ENCODE data around the gene ARPC1B.
A peak's percentile ranks its signal among the peaks of the same experiment; 100 is the strongest.
"Not testable (repeated sequence)": the region's sequence is repeated elsewhere in the genome, so short reads cannot be mapped to it uniquely, and the experiment has no call there.

The ARPC1B gene

GRCh38 chr7:99410635-99411034 is 36.1 kb downstream of the ARPC1B start:
- no peak for DNase-seq

- not testable (repeated sequence) for DNase-seq
Observed at GRCh38 chr7:99415513-99416127, 41.1 kb downstream of the ARPC1B start.

GRCh38 chr7:99418260-99418659 is 43.7 kb downstream of the ARPC1B start:
- DNase-seq: no peak

- no peak for DNase-seq
Observed at GRCh38 chr7:99419323-99420021, 44.9 kb downstream of the ARPC1B start.

- DNase-seq: no peak
Observed at GRCh38 chr7:99420213-99420612, 45.7 kb downstream of the ARPC1B start.

- DNase-seq: no peak
Observed at GRCh38 chr7:99420986-99421385, 46.5 kb downstream of the ARPC1B start.

- DNase-seq: no peak
Observed at GRCh38 chr7:99422186-99422585, 47.7 kb downstream of the ARPC1B start.

- DNase-seq: no peak
Observed at GRCh38 chr7:99422625-99423024, 48.1 kb downstream of the ARPC1B start.

- DNase-seq: no peak
Observed at GRCh38 chr7:99424932-99425730, 50.6 kb downstream of the ARPC1B start.

GRCh38 chr7:99428972-99429566 is 54.5 kb downstream of the ARPC1B start:
- DNase-seq: peak; percentile 27

GRCh38 chr7:99429756-99430155 is 55.2 kb downstream of the ARPC1B start:
- no peak for DNase-seq

- DNase-seq: not testable (repeated sequence)
Observed at GRCh38 chr7:99431756-99432540, 57.4 kb downstream of the ARPC1B start.

- DNase-seq: no peak
Observed at GRCh38 chr7:99433158-99433557, 58.6 kb downstream of the ARPC1B start.

- DNase-seq: no peak
Observed at GRCh38 chr7:99437946-99438572, 63.5 kb downstream of the ARPC1B start.

- DNase-seq: peak; percentile 82
Observed at GRCh38 chr7:99438573-99439480, 64.3 kb downstream of the ARPC1B start, which contains the start of the genes CPSF4 and PTCD1. TSS of gene CPSF4 (plus strand) at chr7:99438943. CDS start at chr7:99439083, 140 bp downstream. TSS of gene PTCD1 (minus strand) at chr7:99438798. CDS start at chr7:99435242, 3,556 bp downstream.

GRCh38 chr7:99440195-99440594 is 65.7 kb downstream of the ARPC1B start:
- DNase-seq: no peak

Measured in central memory CD4-positive, alpha-beta T cell (primary cell).